Pancreas (tissue), 10 donors: ENCODE measurements around the gene SCN2A. TPM values are rescaled to one million over a fixed set of nuclear protein-coding genes. Genes with fewer than 3 reads are reported as not detected.

Experiments
- ATAC-seq, 4 donors: fragments of 200-7000 bp; cut with Tn5 transposase; one replicate each; pipeline versions ENCODE4 v1.8.0 to v1.9.1; 2020; ENCODE audit warnings: mild to moderate bottlenecking in 4 of 4, moderate library complexity in 4 of 4
- DNase-seq, 6 donors: peaks; one replicate each; pipeline ENCODE4 v3.0.0-alpha.2; 2020
- FAIRE-seq: peaks from 2 replicates; lab custom pipeline; 2012; peaks lifted over from hg19 to GRCh38; lab: Jason Lieb, UNC
- H3K27ac ChIP-seq, 4 donors: fragments of 200-600 bp; sonication (generic); 1 replicate in 3 of 4; 2 replicates in 1 of 4; pipeline versions ENCODE4 v1.5.0 to v1.8.0; 2020
- H3K27me3 ChIP-seq, 4 donors: fragments of 200-600 bp; one replicate each; pipeline ENCODE4 v1.8.0; 2021
- H3K36me3 ChIP-seq, 3 donors: fragments of 200-600 bp; sonication (generic) in 1 of 3; one replicate each; pipeline versions ENCODE4 v1.5.0 to v1.8.0; 2020 to 2021
- H3K4me1 ChIP-seq, 3 donors: fragments of 200-600 bp; one replicate each; pipeline ENCODE4 v1.8.0; 2021
- H3K4me3 ChIP-seq, 4 donors: fragments of 200-600 bp; sonication (generic) in 2 of 4; one replicate each; pipeline versions ENCODE4 v1.5.0 to v1.8.0; 2020 to 2021
- H3K9me3 ChIP-seq, 4 donors: fragments of 200-600 bp; one replicate each; pipeline ENCODE4 v1.8.0; 2021
- CTCF ChIP-seq, 4 donors: fragments of 200-600 bp; sonication (generic) in 3 of 4; IDR thresholded peaks; one replicate each; pipeline versions ENCODE4 v1.5.0 to v1.8.0; 2021; ENCODE audit warnings: antibody characterized with exemption in 4 of 4
- WGBS, 2 donors: extraction: QIAGEN DNeasy Blood & Tissue Kit; methylation state at CpG; one replicate each; pipeline ENCODE4 v1.1.7; 2013; 5-methylcytosine and 5-hydroxymethylcytosine counted together
- intact Hi-C, 3 donors: fragments of 100-400 bp; cut with DNase I; formaldehyde crosslinking; loops; one replicate each; pipeline versions ENCODE4 v1.11.1 to v1.14.2; 2022
- polyA plus RNA-seq, 2 donors: library from polyadenylated mRNA; stranded (reverse); fragments of 200-250 nt; gene quantifications; one replicate each; pipeline ENCODE4 v1.2.3, GENCODE V29; 2013
- total RNA-seq, 6 donors: library from RNA; stranded (reverse); fragmentation: NEBNext Ultra II Directional in 4 of 6; extraction: Animal tissue kit (Norgen Biotek cat#: 25700) in 4 of 6; gene quantifications; one replicate each; pipeline versions ENCODE4 v1.2.1 to v1.2.4, GENCODE V29; 2021 to 2023
- donor health status: healthy with polysubstance abuse.
- donor health status: DM: no; HTN: no; CAD: no; lungs with moderate emphysema.
- donor health status: DM: no; HTN: no; CAD: no.
- donor health status: control.
- donor health status: control.
- donor health status: Bipolar disorder and iron deficiency.
- donor health status: DM: yes; HTN: yes; CAD: no.
- donor health status: DM: no; HTN: no; CAD: no.
- donor health status: DM: no; HTN: no; CAD: no.
- donor health status: DM: yes; HTN: yes; CAD: no.

The SCN2A gene
- total and polyA plus RNA-seq, 8 donors = 0.08 to 0.34 (median 0.19) TPM

- FAIRE-seq (no peak), ATAC-seq (peak in 1 of 4 donors; percentile 52), DNase-seq (no peak)
- WGBS, 2 donors = 18 to 30% methylated on average over 2 of the region's 2 CpGs
- intact Hi-C loops = no loop called here
- TF ChIP-seq CTCF (IDR thresholded peaks at IDR 0.05) = no peak
- no peaks in the 10 kb centered on the region for H3K9me3 ChIP-seq
- H3K36me3 ChIP-seq = no peaks in the 10 kb centered on the region
- H3K4me1 ChIP-seq = no peaks in the 10 kb centered on the region
- no peak overlapping the region for H3K4me3 ChIP-seq
- no peak overlapping the region for H3K27ac ChIP-seq
- H3K27me3 ChIP-seq = no peaks in the 10 kb centered on the region
These were observed 118.5 kb downstream of the SCN2A start for GRCh38 chr2:165357758-165358157.

- H3K9me3 ChIP-seq = no peaks in the 10 kb centered on the region
- no peaks in the 10 kb centered on the region for H3K4me1 ChIP-seq
- no peaks in the 10 kb centered on the region for H3K27me3 ChIP-seq
- intact Hi-C loops = no loop called here
- DNase-seq = no peak
- H3K27ac ChIP-seq = no peak overlapping the region
- FAIRE-seq = no peak
- H3K4me3 ChIP-seq = no peak overlapping the region
- no peaks in the 10 kb centered on the region for H3K36me3 ChIP-seq
- no peak for ATAC-seq
- 79 to 84% methylated on average over 4 of the region's 4 CpGs for WGBS, 2 donors
- no peak for TF ChIP-seq CTCF (IDR thresholded peaks at IDR 0.05)
These were observed 122.3 kb downstream of the SCN2A start for GRCh38 chr2:165361514-165361913.

- peak overlapping the region in 2 of 4 donors; percentile 37 to 57 for H3K27ac ChIP-seq
- H3K9me3 ChIP-seq = no peaks in the 10 kb centered on the region
- H3K4me1 ChIP-seq = no peaks in the 10 kb centered on the region
- peak; percentile 60 to 90 (median 84) for ATAC-seq
- no peak for TF ChIP-seq CTCF (IDR thresholded peaks at IDR 0.05)
- peak in 5 of 6 donors; percentile 20 to 53 (median 40) for DNase-seq
- no peak for FAIRE-seq
- intact Hi-C loops = no loop called here
- no peak overlapping the region for H3K4me3 ChIP-seq
- 39 to 59% methylated on average over 11 of the region's 11 CpGs for WGBS, 2 donors
- H3K27me3 ChIP-seq = no peaks in the 10 kb centered on the region
- no peaks in the 10 kb centered on the region for H3K36me3 ChIP-seq
These were observed 130.1 kb downstream of the SCN2A start for GRCh38 chr2:165369131-165369897.

GRCh38 chr2:165369898-165370296 is 130.7 kb downstream of the SCN2A start:
- Histone ChIP-seq H3K9me3 (no peaks in the 10 kb centered on the region), H3K27me3 (no peaks in the 10 kb centered on the region), H3K36me3 (no peaks in the 10 kb centered on the region), H3K4me3 (no peak overlapping the region), H3K4me1 (no peaks in the 10 kb centered on the region), H3K27ac (peak overlapping the region in 2 of 4 donors; percentile 6 to 57)
- no peak for TF ChIP-seq CTCF (IDR thresholded peaks at IDR 0.05)
- DNase-seq = no peak
- ATAC-seq = no peak
- intact Hi-C loops = no loop called here
- whole genome bisulfite sequencing, 2 donors = 52 to 63% methylated on average over 2 of the region's 2 CpGs
- FAIRE-seq = no peak

- no peak overlapping the region for H3K4me3 ChIP-seq
- FAIRE-seq = no peak
- H3K27me3 ChIP-seq = no peaks in the 10 kb centered on the region
- H3K9me3 ChIP-seq = no peaks in the 10 kb centered on the region
- ATAC-seq = no peak
- intact Hi-C loops = no loop called here
- WGBS, 2 donors = 51 to 57% methylated on average over 6 of the region's 6 CpGs
- no peak for DNase-seq
- H3K36me3 ChIP-seq = no peaks in the 10 kb centered on the region
- TF ChIP-seq CTCF (IDR thresholded peaks at IDR 0.05) = no peak
- no peaks in the 10 kb centered on the region for H3K4me1 ChIP-seq
- H3K27ac ChIP-seq = no peak overlapping the region
These were observed 132.1 kb downstream of the SCN2A start for GRCh38 chr2:165371356-165371755.
